ENCODE measurements around the gene TTL. TPM values are rescaled to one million over a fixed set of nuclear protein-coding genes. Genes with fewer than 3 reads are reported as not detected.
A peak's percentile ranks its signal among the peaks of the same experiment; 100 is the strongest.
"Not testable (repeated sequence)": the region's sequence is repeated elsewhere in the genome, so short reads cannot be mapped to it uniquely, and the experiment has no call there.

Gene TTL
- total and polyA plus RNA-seq, 7 experiments from 2014 or later: 1.1 to 31.0 (median 14.2) TPM

GRCh38 chr2:112500850-112501484, 19.0 kb downstream of the TTL start:
- H3K27ac ChIP-seq (ENCODE audit: low read depth, low read length); H3K9me3 ChIP-seq (ENCODE audit: control insufficient read depth in 2 of 3, low read length in 3 of 3); H3K4me3 ChIP-seq (ENCODE audit: low read length); H3K27me3 ChIP-seq (ENCODE audit: control insufficient read depth in 2 of 2, insufficient read depth in 2 of 2, low read length in 2 of 2); POLR2A ChIA-PET; H3K4me1 Mint-ChIP-seq; H3K4me3 Mint-ChIP-seq; H3K27me3 Mint-ChIP-seq; H3K27ac Mint-ChIP-seq; H3K36me3 ChIP-seq (ENCODE audit: control insufficient read depth in 2 of 3, insufficient read depth in 3 of 3, low read length in 3 of 3); H3K4me1 ChIP-seq (ENCODE audit: control insufficient read depth in 2 of 2, insufficient read depth in 2 of 2, low read length in 2 of 2); H3K9me3 Mint-ChIP-seq: not testable (repeated sequence)
- DNase-seq (peak in 8 of 9 donors; percentile 19 to 57 (median 44)), ATAC-seq (peak; percentile 89)
- CTCF ChIA-PET: interaction anchor here (0.6 to 1.1 kb wide), 2 partner anchors 20 to 26 kb away, joined by 3 read pairs; no protein-coding TSS in a partner anchor
- intact Hi-C loops (cut with micrococcal nuclease): loop anchor here in 1 of 2 donors (10.0 kb wide), 1 partner anchor 376 kb away; no protein-coding TSS in a partner anchor
- H3K36me3 Mint-ChIP-seq: peaks cover 0 to 13% (median 5%) of the 10 kb centered on the region in 5 donors

GRCh38 chr2:112509239-112509998, 27.5 kb downstream of the TTL start:
- H3K4me1 ChIP-seq (ENCODE audit: control insufficient read depth in 2 of 2, insufficient read depth in 2 of 2, low read length in 2 of 2); H3K36me3 ChIP-seq (ENCODE audit: control insufficient read depth in 2 of 3, insufficient read depth in 3 of 3, low read length in 3 of 3); H3K9me3 ChIP-seq (ENCODE audit: control insufficient read depth in 2 of 3, low read length in 3 of 3); H3K27ac ChIP-seq (ENCODE audit: low read depth, low read length); CTCF ChIA-PET; H3K9me3 Mint-ChIP-seq; ATAC-seq; H3K4me3 ChIP-seq (ENCODE audit: low read length); POLR2A ChIA-PET; H3K27me3 ChIP-seq (ENCODE audit: control insufficient read depth in 2 of 2, insufficient read depth in 2 of 2, low read length in 2 of 2); DNase-seq; H3K27me3 Mint-ChIP-seq: not testable (repeated sequence)
- H3K36me3 Mint-ChIP-seq: peaks cover 5 to 18% (median 10%) of the 10 kb centered on the region in 5 donors
- peak overlapping the region in 5 of 9 donors; percentile 29 to 65 (median 42) for H3K27ac Mint-ChIP-seq
- peak overlapping the region in 2 of 10 donors; percentile 4 to 26 for H3K4me3 Mint-ChIP-seq
- H3K4me1 Mint-ChIP-seq: peaks cover 5 to 10% (median 6%) of the 10 kb centered on the region in 7 donors
- intact Hi-C loops (cut with micrococcal nuclease): loop anchor here in 1 of 2 donors (10.0 kb wide), 1 partner anchor 385 kb away; no protein-coding TSS in a partner anchor

GRCh38 chr2:112516801-112517200, 34.8 kb downstream of the TTL start:
- ATAC-seq (no peak), DNase-seq (no peak)
- no peaks in the 10 kb centered on the region for H3K27me3 Mint-ChIP-seq
- Histone ChIP-seq H3K27ac (ENCODE audit: low read depth, low read length) (no peak overlapping the region), H3K36me3 (ENCODE audit: control insufficient read depth in 2 of 3, insufficient read depth in 3 of 3, low read length in 3 of 3) (peaks cover 0 to 23% (median 0%) of the 10 kb centered on the region in 3 experiments), H3K9me3 (ENCODE audit: control insufficient read depth in 2 of 3, low read length in 3 of 3) (no peaks in the 10 kb centered on the region), H3K4me1 (ENCODE audit: control insufficient read depth in 2 of 2, insufficient read depth in 2 of 2, low read length in 2 of 2) (no peaks in the 10 kb centered on the region), H3K4me3 (ENCODE audit: low read length) (no peak overlapping the region), H3K27me3 (ENCODE audit: control insufficient read depth in 2 of 2, insufficient read depth in 2 of 2, low read length in 2 of 2) (no peaks in the 10 kb centered on the region)
- peaks cover 0 to 4% (median 0%) of the 10 kb centered on the region in 11 donors for H3K9me3 Mint-ChIP-seq
- no peak overlapping the region for H3K27ac Mint-ChIP-seq
- H3K4me3 Mint-ChIP-seq: no peak overlapping the region
- H3K4me1 Mint-ChIP-seq: peaks cover 0 to 3% (median 0%) of the 10 kb centered on the region in 7 donors
- CTCF ChIA-PET: no interaction called here
- POLR2A ChIA-PET: interaction anchor here (0.9 kb wide), 1 partner anchor 68 kb away, joined by 3 read pairs; no protein-coding TSS in a partner anchor
- H3K36me3 Mint-ChIP-seq: peaks cover 16 to 43% (median 36%) of the 10 kb centered on the region in 5 donors
- intact Hi-C loops (cut with micrococcal nuclease): no loop called here

GRCh38 chr2:112518807-112519206, 36.9 kb downstream of the TTL start:
- intact Hi-C loops (cut with micrococcal nuclease): no loop called here
- Histone ChIP-seq H3K4me1 (ENCODE audit: control insufficient read depth in 2 of 2, insufficient read depth in 2 of 2, low read length in 2 of 2) (no peaks in the 10 kb centered on the region), H3K9me3 (ENCODE audit: control insufficient read depth in 2 of 3, low read length in 3 of 3) (no peaks in the 10 kb centered on the region), H3K36me3 (ENCODE audit: control insufficient read depth in 2 of 3, insufficient read depth in 3 of 3, low read length in 3 of 3) (peaks cover 0 to 24% (median 0%) of the 10 kb centered on the region in 3 experiments), H3K27me3 (ENCODE audit: control insufficient read depth in 2 of 2, insufficient read depth in 2 of 2, low read length in 2 of 2) (no peaks in the 10 kb centered on the region), H3K4me3 (ENCODE audit: low read length) (no peak overlapping the region), H3K27ac (ENCODE audit: low read depth, low read length) (no peak overlapping the region)
- Mint-ChIP-seq H3K4me3 (no peak overlapping the region), H3K36me3 (peaks cover 23 to 62% (median 53%) of the 10 kb centered on the region in 5 donors), H3K9me3 (peaks cover 0 to 4% (median 0%) of the 10 kb centered on the region in 11 donors), H3K27ac (peak overlapping the region in 1 of 9 donors; percentile 8), H3K4me1 (peaks cover 0 to 5% (median 0%) of the 10 kb centered on the region in 7 donors), H3K27me3 (no peaks in the 10 kb centered on the region)
- POLR2A ChIA-PET: no interaction called here
- no peak for ATAC-seq
- CTCF ChIA-PET: no interaction called here
- no peak for DNase-seq

- H3K27me3 Mint-ChIP-seq: no peaks in the 10 kb centered on the region
- no peak overlapping the region for H3K27ac Mint-ChIP-seq
- Histone ChIP-seq H3K9me3 (ENCODE audit: control insufficient read depth in 2 of 3, low read length in 3 of 3) (no peaks in the 10 kb centered on the region), H3K27ac (ENCODE audit: low read depth, low read length) (no peak overlapping the region), H3K36me3 (ENCODE audit: control insufficient read depth in 2 of 3, insufficient read depth in 3 of 3, low read length in 3 of 3) (peaks cover 0 to 24% (median 0%) of the 10 kb centered on the region in 3 experiments), H3K4me3 (ENCODE audit: low read length) (no peak overlapping the region), H3K27me3 (ENCODE audit: control insufficient read depth in 2 of 2, insufficient read depth in 2 of 2, low read length in 2 of 2) (no peaks in the 10 kb centered on the region), H3K4me1 (ENCODE audit: control insufficient read depth in 2 of 2, insufficient read depth in 2 of 2, low read length in 2 of 2) (no peaks in the 10 kb centered on the region)
- no peak overlapping the region for H3K4me3 Mint-ChIP-seq
- peaks cover 0 to 5% (median 0%) of the 10 kb centered on the region in 7 donors for H3K4me1 Mint-ChIP-seq
- no peak for ATAC-seq
- no peak for DNase-seq
- intact Hi-C loops (cut with micrococcal nuclease): no loop called here
- peaks cover 0 to 4% (median 0%) of the 10 kb centered on the region in 11 donors for H3K9me3 Mint-ChIP-seq
- peaks cover 23 to 63% (median 53%) of the 10 kb centered on the region in 5 donors for H3K36me3 Mint-ChIP-seq
- CTCF ChIA-PET: no interaction called here
- POLR2A ChIA-PET: no interaction called here
Measured at GRCh38 chr2:112519506-112519905, 37.5 kb downstream of the TTL start.

GRCh38 chr2:112520234-112520783, 38.4 kb downstream of the TTL start:
- H3K27ac Mint-ChIP-seq: no peak overlapping the region
- peaks cover 0 to 3% (median 0%) of the 10 kb centered on the region in 11 donors for H3K9me3 Mint-ChIP-seq
- H3K27me3 ChIP-seq (ENCODE audit: control insufficient read depth in 2 of 2, insufficient read depth in 2 of 2, low read length in 2 of 2): no peaks in the 10 kb centered on the region
- H3K4me3 ChIP-seq (ENCODE audit: low read length): no peak overlapping the region
- H3K27me3 Mint-ChIP-seq: no peaks in the 10 kb centered on the region
- ATAC-seq (no peak), DNase-seq (no peak)
- H3K4me1 ChIP-seq (ENCODE audit: control insufficient read depth in 2 of 2, insufficient read depth in 2 of 2, low read length in 2 of 2): no peaks in the 10 kb centered on the region
- POLR2A ChIA-PET: interaction anchor here (0.8 kb wide), 1 partner anchor 25 kb away, joined by 3 read pairs; no protein-coding TSS in a partner anchor
- H3K36me3 Mint-ChIP-seq: peaks cover 19 to 62% (median 46%) of the 10 kb centered on the region in 5 donors
- peaks cover 0 to 5% (median 0%) of the 10 kb centered on the region in 7 donors for H3K4me1 Mint-ChIP-seq
- no peaks in the 10 kb centered on the region for H3K9me3 ChIP-seq (ENCODE audit: control insufficient read depth in 2 of 3, low read length in 3 of 3)
- CTCF ChIA-PET: no interaction called here
- H3K4me3 Mint-ChIP-seq: no peak overlapping the region
- H3K27ac ChIP-seq (ENCODE audit: low read depth, low read length): no peak overlapping the region
- peaks cover 0 to 24% (median 0%) of the 10 kb centered on the region in 3 experiments for H3K36me3 ChIP-seq (ENCODE audit: control insufficient read depth in 2 of 3, insufficient read depth in 3 of 3, low read length in 3 of 3)
- intact Hi-C loops (cut with micrococcal nuclease): no loop called here

Measured in naive thymus-derived CD4-positive, alpha-beta T cell (primary cell).